HCT116 (cell line): Measurements from ENCODE around the gene RUNX2. TPM values are rescaled to one million over a fixed set of nuclear protein-coding genes. Genes with fewer than 3 reads are reported as not detected.

Source experiments
- ATAC-seq: fragments of 200-7000 bp; cut with Tn5 transposase; 2 replicates; pipeline ENCODE4 v1.9.1; 2020; ENCODE audit warnings: mild to moderate bottlenecking, moderate library complexity
- BruUV-seq: library from RNA; stranded (reverse); fragments of 400-500 nt; replicated peaks from 2 replicates; lab custom pipeline; 2021; lab: Mats Ljungman, UMichigan
- CTCF ChIA-PET: fragments of 300-600 bp; sonication (Branson Sonifier 250); formaldehyde crosslinking; loops from one replicate; lab custom pipeline; 2021; ENCODE audit warnings: antibody characterized with exemption; lab: Charles Lee
- POLR2A ChIA-PET: fragments of 300-600, 350-600 bp; sonication (Branson Sonifier 250); formaldehyde crosslinking; loops from one replicate; lab custom pipeline; 2021; ENCODE audit warnings: antibody characterized with exemption; lab: Charles Lee
- RAD21 ChIA-PET, 2 experiments: fragments of 300-600 bp; sonication (Branson Sonifier 250); formaldehyde crosslinking; loops; one replicate each; lab custom pipeline; 2023; ENCODE audit warnings: low total read pairs in 2 of 2; ENCODE audit not compliant: uncharacterized antibody in 2 of 2, unreplicated experiment in 2 of 2, low non-redundant PET in 1 of 2; lab: Charles Lee
- DNase-seq: peaks from one replicate; pipeline ENCODE4 v3.0.0-alpha.2; 2010; ENCODE audit warnings: low read depth, low spot score
- H2AFZ ChIP-seq: fragments of 200-600 bp; shearing (Covaris generic), sonication (generic); 2 replicates; pipeline ENCODE4 v1.6.1; 2017; ENCODE audit warnings: low read depth, mixed run types, mixed read lengths, antibody characterized with exemption, low read length; ENCODE audit not compliant: poor library complexity, severe bottlenecking
- H3K27ac ChIP-seq: 2 replicates; pipeline ENCODE4 v1.5.1; 2012; ENCODE audit warnings: low read depth, low read length
- H3K27me3 ChIP-seq: fragments of 200-600 bp; sonication (generic); 2 replicates; pipeline ENCODE4 v1.6.1; 2016; ENCODE audit warnings: mixed run types, low read length, mixed read lengths; ENCODE audit not compliant: insufficient read depth
- H3K36me3 ChIP-seq, 2 experiments: fragments of 200-500 bp in 1 of 2; fragments of 200-600 bp in 1 of 2; sonication (Bioruptor generic) in 1 of 2; sonication (generic) in 1 of 2; 2 replicates each; pipeline versions ENCODE4 v1.5.1 to v1.6.1; 2014 to 2016; ENCODE audit warnings: low read length in 2 of 2, inconsistent platforms in 1 of 2, mixed read lengths in 1 of 2, mixed run types in 1 of 2; ENCODE audit not compliant: insufficient read depth in 2 of 2, control insufficient read depth in 1 of 2
- H3K4me1 ChIP-seq, 2 experiments: fragments of 200-600 bp in 1 of 2; sonication (generic) in 1 of 2; 2 replicates each; pipeline versions ENCODE4 v1.5.1 to v1.6.1; 2012 to 2017; ENCODE audit warnings: low read length in 2 of 2, inconsistent platforms in 1 of 2, mild to moderate bottlenecking in 1 of 2, mixed read lengths in 1 of 2, mixed run types in 1 of 2, moderate library complexity in 1 of 2; ENCODE audit not compliant: insufficient read depth in 2 of 2, control insufficient read depth in 1 of 2
- H3K4me2 ChIP-seq: fragments of 200-600 bp; sonication (generic); 2 replicates; pipeline ENCODE4 v1.6.1; 2017; ENCODE audit warnings: mixed run types, low read length, mixed read lengths
- H3K4me3 ChIP-seq, 2 experiments: fragments of 200-600 bp in 1 of 2; sonication (generic) in 1 of 2; replicated peaks in 1 of 2; 2 replicates each; pipeline ENCODE4 v1.5.1; 2011 to 2016; ENCODE audit warnings: low read length in 2 of 2, control low read depth in 1 of 2, low read depth in 1 of 2, mild to moderate bottlenecking in 1 of 2, mixed read lengths in 1 of 2, mixed run types in 1 of 2
- H3K79me2 ChIP-seq: fragments of 200-600 bp; sonication (generic); 2 replicates; pipeline ENCODE4 v1.6.1; 2017; ENCODE audit warnings: mild to moderate bottlenecking, mixed run types, low read length, moderate library complexity, mixed read lengths; ENCODE audit not compliant: insufficient read depth
- H3K9ac ChIP-seq: fragments of 200-600 bp; sonication (generic); 2 replicates; pipeline ENCODE4 v1.6.1; 2016; ENCODE audit warnings: low read length, mixed read lengths
- H3K9me2 ChIP-seq: fragments of 200-600 bp; sonication (generic), shearing (Covaris generic); 2 replicates; pipeline ENCODE4 v1.6.1; 2017; ENCODE audit warnings: mixed run types, mild to moderate bottlenecking, moderate library complexity; ENCODE audit not compliant: insufficient read depth
- H3K9me3 ChIP-seq, 2 experiments: fragments of 200-500 bp in 1 of 2; fragments of 200-600 bp in 1 of 2; sonication (Bioruptor generic) in 1 of 2; sonication (generic) in 1 of 2; 2 replicates each; pipeline ENCODE4 v1.6.1; 2014 to 2017; ENCODE audit warnings: low read length in 2 of 2, mixed read lengths in 2 of 2, inconsistent platforms in 1 of 2, low read depth in 1 of 2, mild to moderate bottlenecking in 1 of 2, mixed run types in 1 of 2, moderate library complexity in 1 of 2; ENCODE audit not compliant: control insufficient read depth in 1 of 2, insufficient read depth in 1 of 2
- H4K20me1 ChIP-seq: fragments of 200-600 bp; sonication (generic), shearing (Covaris generic); 2 replicates; pipeline ENCODE4 v1.6.1; 2017; ENCODE audit warnings: mixed run types, mild to moderate bottlenecking, moderate library complexity; ENCODE audit not compliant: insufficient read depth
- CBX3 ChIP-seq: IDR thresholded peaks from 2 replicates; pipeline ENCODE4 v1.6.1; 2012; ENCODE audit warnings: low read depth
- ELF1 ChIP-seq: IDR thresholded peaks from 2 replicates; pipeline ENCODE4 v1.6.1; 2012; ENCODE audit warnings: low read depth, borderline replicate concordance
- EZH2 ChIP-seq: fragments of 200-600 bp; sonication (generic); IDR thresholded peaks from 2 replicates; pipeline ENCODE4 v1.6.1; 2017; ENCODE audit warnings: antibody characterized with exemption, mixed run types
- FOSL1 ChIP-seq: IDR thresholded peaks from 2 replicates; pipeline ENCODE4 v1.6.1; 2012; ENCODE audit warnings: low read depth
- POLR2A ChIP-seq: IDR thresholded peaks from 2 replicates; pipeline ENCODE4 v1.7.0; 2011; ENCODE audit warnings: borderline replicate concordance; ENCODE audit not compliant: insufficient read depth, insufficient read length; ENCODE audit errors: extremely low read depth
- POLR2AphosphoS5 ChIP-seq: IDR thresholded peaks from 2 replicates; pipeline ENCODE4 v1.6.1; 2011; ENCODE audit warnings: mild to moderate bottlenecking, low read depth, low read length, moderate library complexity
- SP1 ChIP-seq: IDR thresholded peaks from 2 replicates; pipeline ENCODE4 v1.6.1; 2012; ENCODE audit warnings: low read depth
- TCF7L2 ChIP-seq: IDR thresholded peaks from 2 replicates; pipeline ENCODE4 v1.7.0; 2011; ENCODE audit warnings: borderline replicate concordance, inconsistent platforms; ENCODE audit not compliant: insufficient read depth, insufficient read length; ENCODE audit errors: extremely low read depth
- ZBTB33 ChIP-seq: IDR thresholded peaks from 2 replicates; pipeline ENCODE4 v1.6.1; 2011; ENCODE audit warnings: mild to moderate bottlenecking, low read length, moderate library complexity; ENCODE audit not compliant: insufficient replicate concordance; ENCODE audit errors: extremely low read depth
- ZNF274 ChIP-seq: fragments of 200-500 bp; sonication (Bioruptor generic); IDR thresholded peaks from 2 replicates; pipeline ENCODE4 v1.6.1; 2014; ENCODE audit warnings: mild to moderate bottlenecking, low read depth, low read length, inconsistent platforms
- intact Hi-C: fragments of 100-400 bp; cut with micrococcal nuclease; formaldehyde crosslinking; loops from 2 replicates; pipeline ENCODE4 v1.10.0; 2022
- total RNA-seq: library from RNA; stranded (reverse); gene quantifications from one replicate; pipeline ENCODE4 v1.2.1, GENCODE V29; 2021; ENCODE audit not compliant: unreplicated experiment
- TF ChIP-seq, protein P1 (sequence below): IDR thresholded peaks from 2 replicates; pipeline ENCODE4 v1.6.1; 2012; ENCODE audit warnings: low read depth
- TF ChIP-seq, protein P2 (sequence below), 3 experiments: fragments of 200-600 bp in 1 of 3; sonication (generic) in 1 of 3; IDR thresholded peaks in 2 of 3; conservative IDR thresholded peaks in 1 of 3; 2 replicates each; pipeline ENCODE4 v1.5.1; 2012 to 2017; ENCODE audit warnings: low read depth in 2 of 3, low read length in 2 of 3, antibody characterized with exemption in 1 of 3, borderline replicate concordance in 1 of 3, control low read depth in 1 of 3, mild to moderate bottlenecking in 1 of 3, mixed read lengths in 1 of 3, mixed run types in 1 of 3, moderate library complexity in 1 of 3; ENCODE audit not compliant: insufficient read depth in 1 of 3
- TF ChIP-seq, protein P3 (sequence below): IDR thresholded peaks from 2 replicates; pipeline ENCODE4 v1.6.1; 2012

The RUNX2 gene
- total RNA-seq, 1 experiment from 2014 or later: 1.1 TPM

DNA sequence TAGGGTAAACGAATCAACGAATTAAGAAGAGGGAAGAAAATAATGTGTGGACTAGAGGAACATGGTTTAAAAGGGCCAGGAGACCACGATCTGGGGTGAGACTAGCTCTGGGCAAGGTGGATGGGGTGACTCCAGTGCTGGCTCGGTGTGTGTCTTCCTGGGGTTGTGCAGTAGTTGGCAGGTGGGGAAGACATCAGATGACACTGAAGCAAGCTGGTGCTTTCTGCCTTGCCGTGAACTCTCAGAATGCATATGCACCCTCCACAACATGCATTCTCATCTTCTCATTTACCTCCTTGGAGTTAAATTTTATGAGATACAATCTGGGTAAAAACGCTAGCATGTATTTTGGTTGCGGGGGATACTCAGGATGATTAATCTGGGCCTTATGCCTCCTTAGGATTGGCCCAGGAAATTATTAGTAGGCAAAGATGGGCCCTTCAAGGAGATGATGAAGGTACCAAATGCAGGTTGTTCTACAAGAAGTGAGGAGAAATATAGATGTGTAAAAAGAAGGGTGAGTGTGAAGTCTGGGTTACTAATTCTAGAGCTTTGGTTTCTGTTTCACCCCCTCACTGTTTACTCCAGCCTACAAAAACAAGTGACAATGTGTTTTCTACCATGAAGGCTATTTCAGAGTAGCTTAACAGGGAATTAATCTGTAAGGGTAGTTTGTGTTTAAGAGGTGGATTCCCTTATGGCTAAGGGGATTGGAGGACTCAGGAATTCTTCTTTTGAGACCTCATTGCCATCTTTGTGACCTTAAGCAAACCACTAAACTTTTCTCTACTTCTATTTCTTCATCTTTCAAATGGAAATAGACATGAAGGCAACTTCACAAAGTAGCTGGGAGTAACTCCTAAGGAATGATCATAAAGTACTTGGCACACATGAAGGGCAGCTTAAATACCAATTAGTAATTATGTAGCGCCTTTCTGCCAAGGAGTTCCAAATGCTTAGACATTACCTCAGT lies 120.6 kb downstream of the RUNX2 start:
- Histone ChIP-seq H3K9ac (no peak overlapping the region), H3K4me2 (no peak overlapping the region), H3K4me1 (peaks cover 34 to 35% of the 10 kb centered on the region in 2 experiments), H3K27me3 (no peaks in the 10 kb centered on the region), H3K9me2 (no peaks in the 10 kb centered on the region), H2AFZ (no peak overlapping the region), H3K4me3 (no peak overlapping the region), H3K79me2 (no peaks in the 10 kb centered on the region), H3K36me3 (no peaks in the 10 kb centered on the region), H4K20me1 (no peaks in the 10 kb centered on the region), H3K9me3 (no peaks in the 10 kb centered on the region), H3K27ac (no peak overlapping the region)
- BruUV-seq: no TSS peak
- ATAC-seq (no peak), DNase-seq (no peak)
- RAD21 ChIA-PET: no interaction called here
- intact Hi-C loops: no loop called here
- TF ChIP-seq ZBTB33: no peak
- no peak for TF ChIP-seq CBX3
- no peak for TF ChIP-seq ZNF274
- TF ChIP-seq POLR2A: no peak
- TF ChIP-seq TCF7L2: no peak
- TF ChIP-seq, protein P1, sequence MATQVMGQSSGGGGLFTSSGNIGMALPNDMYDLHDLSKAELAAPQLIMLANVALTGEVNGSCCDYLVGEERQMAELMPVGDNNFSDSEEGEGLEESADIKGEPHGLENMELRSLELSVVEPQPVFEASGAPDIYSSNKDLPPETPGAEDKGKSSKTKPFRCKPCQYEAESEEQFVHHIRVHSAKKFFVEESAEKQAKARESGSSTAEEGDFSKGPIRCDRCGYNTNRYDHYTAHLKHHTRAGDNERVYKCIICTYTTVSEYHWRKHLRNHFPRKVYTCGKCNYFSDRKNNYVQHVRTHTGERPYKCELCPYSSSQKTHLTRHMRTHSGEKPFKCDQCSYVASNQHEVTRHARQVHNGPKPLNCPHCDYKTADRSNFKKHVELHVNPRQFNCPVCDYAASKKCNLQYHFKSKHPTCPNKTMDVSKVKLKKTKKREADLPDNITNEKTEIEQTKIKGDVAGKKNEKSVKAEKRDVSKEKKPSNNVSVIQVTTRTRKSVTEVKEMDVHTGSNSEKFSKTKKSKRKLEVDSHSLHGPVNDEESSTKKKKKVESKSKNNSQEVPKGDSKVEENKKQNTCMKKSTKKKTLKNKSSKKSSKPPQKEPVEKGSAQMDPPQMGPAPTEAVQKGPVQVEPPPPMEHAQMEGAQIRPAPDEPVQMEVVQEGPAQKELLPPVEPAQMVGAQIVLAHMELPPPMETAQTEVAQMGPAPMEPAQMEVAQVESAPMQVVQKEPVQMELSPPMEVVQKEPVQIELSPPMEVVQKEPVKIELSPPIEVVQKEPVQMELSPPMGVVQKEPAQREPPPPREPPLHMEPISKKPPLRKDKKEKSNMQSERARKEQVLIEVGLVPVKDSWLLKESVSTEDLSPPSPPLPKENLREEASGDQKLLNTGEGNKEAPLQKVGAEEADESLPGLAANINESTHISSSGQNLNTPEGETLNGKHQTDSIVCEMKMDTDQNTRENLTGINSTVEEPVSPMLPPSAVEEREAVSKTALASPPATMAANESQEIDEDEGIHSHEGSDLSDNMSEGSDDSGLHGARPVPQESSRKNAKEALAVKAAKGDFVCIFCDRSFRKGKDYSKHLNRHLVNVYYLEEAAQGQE: no peak
- TF ChIP-seq FOSL1: no peak
- TF ChIP-seq POLR2AphosphoS5: no peak
- no peak for TF ChIP-seq ELF1
- TF ChIP-seq, protein P2, sequence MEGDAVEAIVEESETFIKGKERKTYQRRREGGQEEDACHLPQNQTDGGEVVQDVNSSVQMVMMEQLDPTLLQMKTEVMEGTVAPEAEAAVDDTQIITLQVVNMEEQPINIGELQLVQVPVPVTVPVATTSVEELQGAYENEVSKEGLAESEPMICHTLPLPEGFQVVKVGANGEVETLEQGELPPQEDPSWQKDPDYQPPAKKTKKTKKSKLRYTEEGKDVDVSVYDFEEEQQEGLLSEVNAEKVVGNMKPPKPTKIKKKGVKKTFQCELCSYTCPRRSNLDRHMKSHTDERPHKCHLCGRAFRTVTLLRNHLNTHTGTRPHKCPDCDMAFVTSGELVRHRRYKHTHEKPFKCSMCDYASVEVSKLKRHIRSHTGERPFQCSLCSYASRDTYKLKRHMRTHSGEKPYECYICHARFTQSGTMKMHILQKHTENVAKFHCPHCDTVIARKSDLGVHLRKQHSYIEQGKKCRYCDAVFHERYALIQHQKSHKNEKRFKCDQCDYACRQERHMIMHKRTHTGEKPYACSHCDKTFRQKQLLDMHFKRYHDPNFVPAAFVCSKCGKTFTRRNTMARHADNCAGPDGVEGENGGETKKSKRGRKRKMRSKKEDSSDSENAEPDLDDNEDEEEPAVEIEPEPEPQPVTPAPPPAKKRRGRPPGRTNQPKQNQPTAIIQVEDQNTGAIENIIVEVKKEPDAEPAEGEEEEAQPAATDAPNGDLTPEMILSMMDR (IDR thresholded peaks at IDR 0.05 in 2 of 3, conservative IDR thresholded peaks at IDR 0.05 in 1 of 3; ENCODE audit: borderline replicate concordance in 1 of 3, insufficient read depth in 1 of 3, low read depth in 2 of 3, low read length in 2 of 3): no peak
- no peak for TF ChIP-seq EZH2
- TF ChIP-seq, protein P3, sequence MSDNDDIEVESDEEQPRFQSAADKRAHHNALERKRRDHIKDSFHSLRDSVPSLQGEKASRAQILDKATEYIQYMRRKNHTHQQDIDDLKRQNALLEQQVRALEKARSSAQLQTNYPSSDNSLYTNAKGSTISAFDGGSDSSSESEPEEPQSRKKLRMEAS: no peak
- no peak for TF ChIP-seq SP1
- CTCF ChIA-PET: interaction anchor here (1.4 kb wide), 1 partner anchor 52 kb away, joined by 4 read pairs; no protein-coding TSS in a partner anchor
- POLR2A ChIA-PET: no interaction called here
